ENCODE results near the gene HBS1L. TPM values are rescaled to one million over a fixed set of nuclear protein-coding genes. Genes with fewer than 3 reads are reported as not detected.

HBS1L gene
- total and polyA plus RNA-seq, 11 donors, result 23.6 to 101 (median 81.3) TPM

GRCh38 chr6:134999107-134999506, 55.5 kb downstream of the HBS1L start:
- Histone ChIP-seq H3K27ac (no peak overlapping the region), H3K27me3 (no peaks in the 10 kb centered on the region), H3K4me1 (no peaks in the 10 kb centered on the region), H3K4me3 (no peak overlapping the region), H3K36me3 (peaks cover 0 to 65% (median 27%) of the 10 kb centered on the region in 9 donors), H3K9me3 (no peaks in the 10 kb centered on the region)
- WGBS, 4 donors, result 95 to 96% (median 96%) methylated on average over 1 of the region's 1 CpG
- DNase-seq (no peak), ATAC-seq (no peak)
- intact Hi-C loops (cut with DNase I), result no loop called here
- TF ChIP-seq CTCF (IDR thresholded peaks at IDR 0.05) (no peak), POLR2A (IDR thresholded peaks at IDR 0.05) (no peak)

- Histone ChIP-seq H3K27me3 (no peaks in the 10 kb centered on the region), H3K9me3 (no peaks in the 10 kb centered on the region), H3K4me1 (no peaks in the 10 kb centered on the region), H3K36me3 (peaks cover 0 to 80% (median 44%) of the 10 kb centered on the region in 9 donors), H3K4me3 (no peak overlapping the region), H3K27ac (no peak overlapping the region)
- DNase-seq (no peak), ATAC-seq (no peak)
- intact Hi-C loops (cut with DNase I), result no loop called here
- WGBS, 4 donors, result 90 to 93% (median 92%) methylated on average over 9 of the region's 9 CpGs
- TF ChIP-seq CTCF (IDR thresholded peaks at IDR 0.05) (no peak), POLR2A (IDR thresholded peaks at IDR 0.05) (no peak)
Measured at GRCh38 chr6:134997133-134997995, 57.3 kb downstream of the HBS1L start.

DNA sequence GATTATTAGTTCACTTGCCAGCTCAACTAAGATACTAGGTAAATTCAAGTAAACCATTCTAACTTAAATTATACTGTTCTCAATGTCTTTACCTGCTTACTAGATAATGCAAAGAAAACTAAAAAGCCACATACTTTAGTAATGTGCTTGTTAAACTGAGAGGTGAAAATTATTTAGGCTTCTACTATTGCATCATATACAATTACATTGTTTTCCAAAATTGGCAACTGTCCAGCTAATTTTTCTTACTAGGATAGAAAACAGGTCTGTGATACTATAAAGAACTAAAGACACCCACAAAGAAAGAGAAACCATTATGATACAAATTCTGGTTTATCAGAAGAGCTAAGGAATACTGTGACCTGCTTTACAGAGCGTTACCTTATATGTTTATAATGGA, 59.1 kb downstream of the HBS1L start:
- intact Hi-C loops (cut with DNase I), result no loop called here
- ATAC-seq (no peak), DNase-seq (no peak)
- Histone ChIP-seq H3K27me3 (no peaks in the 10 kb centered on the region), H3K4me1 (no peaks in the 10 kb centered on the region), H3K27ac (no peak overlapping the region), H3K9me3 (no peaks in the 10 kb centered on the region), H3K36me3 (peaks cover 0 to 80% (median 58%) of the 10 kb centered on the region in 9 donors), H3K4me3 (no peak overlapping the region)
- no peak for TF ChIP-seq CTCF (IDR thresholded peaks at IDR 0.05)
- no peak for TF ChIP-seq POLR2A (IDR thresholded peaks at IDR 0.05)
- WGBS, 4 donors, result 92 to 100% (median 94%) methylated on average over 1 of the region's 1 CpG

DNA sequence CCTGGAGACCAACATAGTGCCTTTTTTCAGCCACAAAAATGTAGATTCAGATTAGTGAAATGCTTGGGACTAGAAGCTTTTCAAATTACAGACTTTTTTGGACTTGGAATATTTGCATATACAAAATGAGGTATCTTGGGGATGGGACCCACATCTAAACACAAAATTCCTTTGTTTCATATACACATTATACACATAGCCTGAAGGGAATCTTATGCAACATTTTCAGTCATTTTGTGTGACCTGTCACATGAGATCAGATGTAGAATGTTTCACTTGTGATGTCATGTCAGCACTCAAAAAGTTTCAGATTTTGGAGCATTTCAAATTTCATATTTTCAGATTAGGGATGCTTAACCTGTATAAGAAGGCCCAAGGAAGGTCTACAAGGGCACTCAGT, 60.2 kb downstream of the HBS1L start:
- peaks cover 0 to 83% (median 60%) of the 10 kb centered on the region in 9 donors for H3K36me3 ChIP-seq
- H3K4me3 ChIP-seq, result no peak overlapping the region
- TF ChIP-seq CTCF (IDR thresholded peaks at IDR 0.05) (no peak), POLR2A (IDR thresholded peaks at IDR 0.05) (no peak)
- no peaks in the 10 kb centered on the region for H3K9me3 ChIP-seq
- no peaks in the 10 kb centered on the region for H3K27me3 ChIP-seq
- intact Hi-C loops (cut with DNase I), result no loop called here
- H3K27ac ChIP-seq, result no peak overlapping the region
- ATAC-seq (no peak), DNase-seq (no peak)
- no peaks in the 10 kb centered on the region for H3K4me1 ChIP-seq
